ENCODE results near the gene KCTD20.
"Not testable (repeated sequence)": the region's sequence is repeated elsewhere in the genome, so short reads cannot be mapped to it uniquely, and the experiment has no call there.

KCTD20 gene

GRCh38 chr6:36445621-36446020, 2.8 kb downstream of the KCTD20 start:
- no peak for DNase-seq

- not testable (repeated sequence) for DNase-seq
Observed at GRCh38 chr6:36449173-36449572, 6.4 kb downstream of the KCTD20 start.

- DNase-seq, result not testable (repeated sequence)
Observed at GRCh38 chr6:36452897-36453296, 10.1 kb downstream of the KCTD20 start.

- DNase-seq, result no peak
Observed at GRCh38 chr6:36455486-36456027, 12.8 kb downstream of the KCTD20 start.

GRCh38 chr6:36459501-36459900, 16.7 kb downstream of the KCTD20 start:
- no peak for DNase-seq

GRCh38 chr6:36460916-36461315, 18.1 kb downstream of the KCTD20 start:
- no peak for DNase-seq

GRCh38 chr6:36461646-36462045, 18.8 kb downstream of the KCTD20 start:
- no peak for DNase-seq

- DNase-seq, result no peak
Observed at GRCh38 chr6:36463676-36464075, 20.9 kb downstream of the KCTD20 start.

- no peak for DNase-seq
Observed at GRCh38 chr6:36464233-36464632, 21.4 kb downstream of the KCTD20 start.

GRCh38 chr6:36467625-36468024, 24.8 kb downstream of the KCTD20 start:
- DNase-seq, result no peak

GRCh38 chr6:36469148-36469661, 26.4 kb downstream of the KCTD20 start:
- DNase-seq, result no peak

- DNase-seq, result no peak
Observed at GRCh38 chr6:36469946-36470345, 27.1 kb downstream of the KCTD20 start.

- no peak for DNase-seq
Observed at GRCh38 chr6:36478051-36478526, 35.3 kb downstream of the KCTD20 start.

- no peak for DNase-seq
Observed at GRCh38 chr6:36479256-36479655, 36.5 kb downstream of the KCTD20 start.

GRCh38 chr6:36483326-36483725, 40.5 kb downstream of the KCTD20 start:
- not testable (repeated sequence) for DNase-seq

GRCh38 chr6:36484736-36485135, 41.9 kb downstream of the KCTD20 start:
- no peak for DNase-seq

GRCh38 chr6:36487698-36488097, 44.9 kb downstream of the KCTD20 start:
- no peak for DNase-seq

- no peak for DNase-seq
Observed at GRCh38 chr6:36488221-36488620, 45.4 kb downstream of the KCTD20 start.

GRCh38 chr6:36489426-36489825, 46.6 kb downstream of the KCTD20 start:
- no peak for DNase-seq

- DNase-seq, result no peak
Observed at GRCh38 chr6:36491378-36491965, 48.7 kb downstream of the KCTD20 start.

GRCh38 chr6:36492092-36492491, 49.3 kb downstream of the KCTD20 start:
- no peak for DNase-seq

GRCh38 chr6:36492621-36493020, 49.8 kb downstream of the KCTD20 start:
- DNase-seq, result no peak

- DNase-seq, result no peak
Observed at GRCh38 chr6:36493319-36493718, 50.5 kb downstream of the KCTD20 start.

- no peak for DNase-seq
Observed at GRCh38 chr6:36493859-36494258, 51.1 kb downstream of the KCTD20 start.

- DNase-seq, result no peak
Observed at GRCh38 chr6:36495086-36495485, 52.3 kb downstream of the KCTD20 start.
